Measurements from ENCODE around the gene OR13H1.

GRCh38 chrX:131564553-131565229 is 20.8 kb downstream of the OR13H1 start:
- TF ChIP-seq CTCF (IDR thresholded peaks at IDR 0.05), result no peak
- no peak for TF ChIP-seq EP300 (IDR thresholded peaks at IDR 0.05; ENCODE audit: low read depth)
- TF ChIP-seq POLR2A (IDR thresholded peaks at IDR 0.05), result no peak
